Measurements from ENCODE around the gene TMEM132A. TPM values are rescaled to one million over a fixed set of nuclear protein-coding genes. Genes with fewer than 3 reads are reported as not detected.
A peak's percentile ranks its signal among the peaks of the same experiment; 100 is the strongest.

The TMEM132A gene
- total and polyA plus RNA-seq, 4 donors = 0.60 to 1.6 (median 1.1) TPM

DNA sequence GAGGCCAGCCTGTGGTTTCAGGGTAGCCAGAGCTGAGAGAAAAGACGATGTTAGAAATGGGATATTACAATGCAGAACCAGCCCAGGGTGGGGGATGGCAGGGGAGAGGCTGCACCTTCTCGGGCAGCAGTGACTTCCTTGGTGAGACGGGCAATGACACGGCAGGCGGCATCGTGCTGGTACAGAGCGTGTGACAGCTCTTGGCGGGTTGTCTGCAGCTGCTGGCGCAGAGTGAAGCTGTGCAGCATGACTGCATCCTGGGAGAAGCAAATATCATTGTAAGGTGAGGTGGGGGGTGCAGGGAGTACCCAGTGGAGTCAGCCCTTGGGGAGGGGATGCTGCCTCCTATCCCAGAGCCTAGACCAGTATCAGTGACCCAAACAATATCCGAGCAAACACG is 21.6 kb upstream of the TMEM132A start:
- DNase-seq (ENCODE audit: low spot score) = no peak
- TF ChIP-seq TAF1 (conservative IDR thresholded peaks at IDR 0.05) (no peak), FOXA2 (IDR thresholded peaks at IDR 0.05) (no peak), RXRA (IDR thresholded peaks at IDR 0.05) (no peak), FOXA1 (IDR thresholded peaks at IDR 0.05) (no peak), SP1 (IDR thresholded peaks at IDR 0.05) (no peak), JUND (IDR thresholded peaks at IDR 0.05) (no peak), GABPA (IDR thresholded peaks at IDR 0.05 in 1 of 2, conservative IDR thresholded peaks at IDR 0.05 in 1 of 2) (no peak)
- TF ChIP-seq, protein P1, sequence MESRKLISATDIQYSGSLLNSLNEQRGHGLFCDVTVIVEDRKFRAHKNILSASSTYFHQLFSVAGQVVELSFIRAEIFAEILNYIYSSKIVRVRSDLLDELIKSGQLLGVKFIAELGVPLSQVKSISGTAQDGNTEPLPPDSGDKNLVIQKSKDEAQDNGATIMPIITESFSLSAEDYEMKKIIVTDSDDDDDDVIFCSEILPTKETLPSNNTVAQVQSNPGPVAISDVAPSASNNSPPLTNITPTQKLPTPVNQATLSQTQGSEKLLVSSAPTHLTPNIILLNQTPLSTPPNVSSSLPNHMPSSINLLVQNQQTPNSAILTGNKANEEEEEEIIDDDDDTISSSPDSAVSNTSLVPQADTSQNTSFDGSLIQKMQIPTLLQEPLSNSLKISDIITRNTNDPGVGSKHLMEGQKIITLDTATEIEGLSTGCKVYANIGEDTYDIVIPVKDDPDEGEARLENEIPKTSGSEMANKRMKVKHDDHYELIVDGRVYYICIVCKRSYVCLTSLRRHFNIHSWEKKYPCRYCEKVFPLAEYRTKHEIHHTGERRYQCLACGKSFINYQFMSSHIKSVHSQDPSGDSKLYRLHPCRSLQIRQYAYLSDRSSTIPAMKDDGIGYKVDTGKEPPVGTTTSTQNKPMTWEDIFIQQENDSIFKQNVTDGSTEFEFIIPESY (IDR thresholded peaks at IDR 0.05) = no peak
- TF ChIP-seq, protein P2, sequence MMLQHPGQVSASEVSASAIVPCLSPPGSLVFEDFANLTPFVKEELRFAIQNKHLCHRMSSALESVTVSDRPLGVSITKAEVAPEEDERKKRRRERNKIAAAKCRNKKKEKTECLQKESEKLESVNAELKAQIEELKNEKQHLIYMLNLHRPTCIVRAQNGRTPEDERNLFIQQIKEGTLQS (IDR thresholded peaks at IDR 0.05) = no peak
- H3K9ac ChIP-seq (ENCODE audit: low read depth in 1 of 2, low read length in 2 of 2) = no peak overlapping the region
- H3K36me3 ChIP-seq (ENCODE audit: control insufficient read depth in 4 of 4, insufficient read depth in 3 of 4, low read depth in 1 of 4, low read length in 3 of 4) = peaks cover 6 to 45% (median 38%) of the 10 kb centered on the region in 4 donors
- H3K9me3 ChIP-seq (ENCODE audit: control insufficient read depth in 4 of 4, low read length in 3 of 4) = no peaks in the 10 kb centered on the region
- H3K4me1 ChIP-seq (ENCODE audit: control insufficient read depth in 4 of 4, insufficient read depth in 4 of 4, low read length in 3 of 4) = peaks cover 2 to 47% (median 29%) of the 10 kb centered on the region in 4 donors
- H3K27ac ChIP-seq (ENCODE audit: low read depth in 1 of 2, low read length in 2 of 2) = no peak overlapping the region
- no peaks in the 10 kb centered on the region for H3K27me3 ChIP-seq (ENCODE audit: control insufficient read depth in 4 of 4, insufficient read depth in 4 of 4, low read length in 3 of 4)
- H3K4me3 ChIP-seq (ENCODE audit: low read depth in 1 of 3, low read length in 3 of 3) = no peak overlapping the region
- WGBS = 87% methylated on average over 11 of the region's 11 CpGs

DNA sequence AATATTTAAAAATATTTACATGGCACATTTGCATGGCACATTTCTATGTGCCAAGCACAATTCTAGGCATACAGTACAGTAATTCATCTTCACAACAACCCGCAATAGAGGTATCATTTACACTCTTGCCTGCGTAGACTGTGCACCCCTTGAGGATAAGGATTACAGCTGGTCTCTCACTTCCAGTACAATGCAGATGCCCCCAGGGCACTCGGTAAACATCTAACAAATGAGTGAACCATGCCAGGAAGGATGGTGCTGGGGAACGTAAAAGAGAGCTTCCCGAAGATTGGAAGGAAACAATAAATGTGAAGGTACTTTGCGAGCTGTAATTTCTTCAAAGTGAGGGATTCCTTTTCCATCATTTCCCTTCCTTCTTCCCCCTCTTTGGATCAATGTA is 19.2 kb upstream of the TMEM132A start:
- WGBS = 62% methylated on average over 6 of the region's 6 CpGs
- peak overlapping the region; percentile 46 to 97 for H3K9ac ChIP-seq (ENCODE audit: low read depth in 1 of 2, low read length in 2 of 2)
- peak overlapping the region; percentile 86 to 93 (median 91) for H3K4me3 ChIP-seq (ENCODE audit: low read depth in 1 of 3, low read length in 3 of 3)
- H3K4me1 ChIP-seq (ENCODE audit: control insufficient read depth in 4 of 4, insufficient read depth in 4 of 4, low read length in 3 of 4) = peaks cover 2 to 45% (median 29%) of the 10 kb centered on the region in 4 donors
- H3K27ac ChIP-seq (ENCODE audit: low read depth in 1 of 2, low read length in 2 of 2) = peak overlapping the region; percentile 92 to 97
- no peak for DNase-seq (ENCODE audit: low spot score)
- peaks cover 0 to 30% (median 22%) of the 10 kb centered on the region in 4 donors for H3K36me3 ChIP-seq (ENCODE audit: control insufficient read depth in 4 of 4, insufficient read depth in 3 of 4, low read depth in 1 of 4, low read length in 3 of 4)
- H3K27me3 ChIP-seq (ENCODE audit: control insufficient read depth in 4 of 4, insufficient read depth in 4 of 4, low read length in 3 of 4) = no peaks in the 10 kb centered on the region
- TF ChIP-seq YY1 (IDR thresholded peaks at IDR 0.05) (no peak), GABPA (IDR thresholded peaks at IDR 0.05 in 1 of 2, conservative IDR thresholded peaks at IDR 0.05 in 1 of 2) (no peak), SP1 (IDR thresholded peaks at IDR 0.05) (no peak), FOXA2 (IDR thresholded peaks at IDR 0.05) (no peak), TAF1 (conservative IDR thresholded peaks at IDR 0.05) (no peak), HNF4G (IDR thresholded peaks at IDR 0.05) (no peak), RXRA (IDR thresholded peaks at IDR 0.05) (no peak), RAD21 (IDR thresholded peaks at IDR 0.05) (no peak)
- TF ChIP-seq, protein P3, sequence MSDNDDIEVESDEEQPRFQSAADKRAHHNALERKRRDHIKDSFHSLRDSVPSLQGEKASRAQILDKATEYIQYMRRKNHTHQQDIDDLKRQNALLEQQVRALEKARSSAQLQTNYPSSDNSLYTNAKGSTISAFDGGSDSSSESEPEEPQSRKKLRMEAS (IDR thresholded peaks at IDR 0.05) = no peak
- TF ChIP-seq, protein P2 (IDR thresholded peaks at IDR 0.05) = no peak
- H3K9me3 ChIP-seq (ENCODE audit: control insufficient read depth in 4 of 4, low read length in 3 of 4) = no peaks in the 10 kb centered on the region

DNA sequence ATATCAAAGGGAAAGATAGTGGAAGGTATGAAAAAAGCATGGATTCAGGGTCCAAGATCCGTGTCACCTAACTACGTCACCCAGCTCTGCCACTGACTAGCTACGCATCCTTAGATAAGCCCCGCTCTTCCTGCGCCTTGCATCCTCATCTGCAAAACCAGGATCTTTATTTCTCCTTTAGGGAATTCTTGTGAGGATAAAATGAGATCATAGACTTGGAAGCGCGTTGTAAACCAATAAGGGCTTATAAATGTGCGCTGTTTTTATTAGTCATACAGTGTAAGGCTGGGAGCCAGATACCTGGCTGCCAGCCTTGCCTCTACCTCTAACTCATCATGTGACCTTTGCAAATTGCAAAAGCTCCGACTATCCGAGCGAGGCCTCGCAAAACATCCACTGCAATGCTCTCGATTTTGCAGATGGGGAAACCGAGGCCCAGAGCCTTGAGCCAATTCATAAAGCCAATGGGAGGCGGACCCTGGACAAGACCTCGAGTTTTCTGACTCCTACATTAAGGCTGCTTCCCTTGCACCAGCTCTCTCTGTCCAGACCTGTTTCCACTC is 18.6 kb upstream of the TMEM132A start:
- H3K27ac ChIP-seq (ENCODE audit: low read depth in 1 of 2, low read length in 2 of 2) = peak overlapping the region; percentile 92 to 97
- no peak for DNase-seq (ENCODE audit: low spot score)
- H3K27me3 ChIP-seq (ENCODE audit: control insufficient read depth in 4 of 4, insufficient read depth in 4 of 4, low read length in 3 of 4) = no peaks in the 10 kb centered on the region
- peak overlapping the region; percentile 46 to 97 for H3K9ac ChIP-seq (ENCODE audit: low read depth in 1 of 2, low read length in 2 of 2)
- no peaks in the 10 kb centered on the region for H3K9me3 ChIP-seq (ENCODE audit: control insufficient read depth in 4 of 4, low read length in 3 of 4)
- peaks cover 2 to 41% (median 25%) of the 10 kb centered on the region in 4 donors for H3K4me1 ChIP-seq (ENCODE audit: control insufficient read depth in 4 of 4, insufficient read depth in 4 of 4, low read length in 3 of 4)
- 10% methylated on average over 16 of the region's 16 CpGs for WGBS
- peak overlapping the region; percentile 86 to 93 (median 91) for H3K4me3 ChIP-seq (ENCODE audit: low read depth in 1 of 3, low read length in 3 of 3)
- H3K36me3 ChIP-seq (ENCODE audit: control insufficient read depth in 4 of 4, insufficient read depth in 3 of 4, low read depth in 1 of 4, low read length in 3 of 4) = peaks cover 0 to 24% (median 18%) of the 10 kb centered on the region in 4 donors
- TF ChIP-seq, protein P4, sequence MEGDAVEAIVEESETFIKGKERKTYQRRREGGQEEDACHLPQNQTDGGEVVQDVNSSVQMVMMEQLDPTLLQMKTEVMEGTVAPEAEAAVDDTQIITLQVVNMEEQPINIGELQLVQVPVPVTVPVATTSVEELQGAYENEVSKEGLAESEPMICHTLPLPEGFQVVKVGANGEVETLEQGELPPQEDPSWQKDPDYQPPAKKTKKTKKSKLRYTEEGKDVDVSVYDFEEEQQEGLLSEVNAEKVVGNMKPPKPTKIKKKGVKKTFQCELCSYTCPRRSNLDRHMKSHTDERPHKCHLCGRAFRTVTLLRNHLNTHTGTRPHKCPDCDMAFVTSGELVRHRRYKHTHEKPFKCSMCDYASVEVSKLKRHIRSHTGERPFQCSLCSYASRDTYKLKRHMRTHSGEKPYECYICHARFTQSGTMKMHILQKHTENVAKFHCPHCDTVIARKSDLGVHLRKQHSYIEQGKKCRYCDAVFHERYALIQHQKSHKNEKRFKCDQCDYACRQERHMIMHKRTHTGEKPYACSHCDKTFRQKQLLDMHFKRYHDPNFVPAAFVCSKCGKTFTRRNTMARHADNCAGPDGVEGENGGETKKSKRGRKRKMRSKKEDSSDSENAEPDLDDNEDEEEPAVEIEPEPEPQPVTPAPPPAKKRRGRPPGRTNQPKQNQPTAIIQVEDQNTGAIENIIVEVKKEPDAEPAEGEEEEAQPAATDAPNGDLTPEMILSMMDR (IDR thresholded peaks at IDR 0.05; ENCODE audit: low read depth, low read length, missing input control) = no peak
- TF ChIP-seq EGR1 (IDR thresholded peaks at IDR 0.05; ENCODE audit: low read depth in 2 of 2) (no peak), SP1 (IDR thresholded peaks at IDR 0.05) (no peak), GABPA (IDR thresholded peaks at IDR 0.05 in 1 of 2, conservative IDR thresholded peaks at IDR 0.05 in 1 of 2) (no peak), FOXA2 (IDR thresholded peaks at IDR 0.05) (no peak), NR2F2 (IDR thresholded peaks at IDR 0.05) (no peak), TAF1 (conservative IDR thresholded peaks at IDR 0.05) (no peak), RAD21 (IDR thresholded peaks at IDR 0.05) (no peak), YY1 (IDR thresholded peaks at IDR 0.05) (no peak), HNF4G (IDR thresholded peaks at IDR 0.05) (no peak), FOXA1 (IDR thresholded peaks at IDR 0.05) (no peak), RXRA (IDR thresholded peaks at IDR 0.05) (no peak), HNF4A (conservative IDR thresholded peaks at IDR 0.05) (no peak)
- TF ChIP-seq, protein P1 (IDR thresholded peaks at IDR 0.05) = no peak
- TF ChIP-seq, protein P2 (IDR thresholded peaks at IDR 0.05) = no peak
